GM21367 (cell line): ENCODE data around the gene ASPRV1.
"Not testable (repeated sequence)": the region's sequence is repeated elsewhere in the genome, so short reads cannot be mapped to it uniquely, and the experiment has no call there.

Experiments
- ATAC-seq: cut with Tn5 transposase; IDR thresholded peaks from one replicate; pipeline ENCODE4 v1.9.1; 2021; ENCODE audit not compliant: unreplicated experiment

The ASPRV1 gene

GRCh38 chr2:69961496-69961895 lies at the start of gene ASPRV1:
Gene ASPRV1 (minus strand): TSS chr2:69961631. CDS start chr2:69961436, 195 bp downstream.
- no peak for ATAC-seq

GRCh38 chr2:70010576-70011111 lies 49.2 kb upstream of the ASPRV1 start:
- ATAC-seq = no peak

- ATAC-seq = no peak
Measured at GRCh38 chr2:70009762-70010575, 48.5 kb upstream of the ASPRV1 start.

GRCh38 chr2:70008290-70008689 lies 46.9 kb upstream of the ASPRV1 start:
- no peak for ATAC-seq

GRCh38 chr2:70007151-70007550 lies 45.7 kb upstream of the ASPRV1 start:
- ATAC-seq = no peak

GRCh38 chr2:70006447-70006784 lies 45.0 kb upstream of the ASPRV1 start:
- no peak for ATAC-seq

GRCh38 chr2:70005752-70006446 lies 44.5 kb upstream of the ASPRV1 start:
- no peak for ATAC-seq

GRCh38 chr2:70005216-70005615 lies 43.8 kb upstream of the ASPRV1 start:
- ATAC-seq = no peak

- no peak for ATAC-seq
Measured at GRCh38 chr2:70003093-70003830, 41.8 kb upstream of the ASPRV1 start.

- ATAC-seq = no peak
Measured at GRCh38 chr2:70002241-70002899, 40.9 kb upstream of the ASPRV1 start.

- ATAC-seq = not testable (repeated sequence)
Measured at GRCh38 chr2:70000529-70000928, 39.1 kb upstream of the ASPRV1 start.

GRCh38 chr2:69998761-69999160 lies 37.3 kb upstream of the ASPRV1 start:
- ATAC-seq = no peak

- no peak for ATAC-seq
Measured at GRCh38 chr2:69997015-69997830, 35.8 kb upstream of the ASPRV1 start.

- no peak for ATAC-seq
Measured at GRCh38 chr2:69995511-69995910, 34.1 kb upstream of the ASPRV1 start.

GRCh38 chr2:69994166-69994565 lies 32.7 kb upstream of the ASPRV1 start:
- no peak for ATAC-seq

- no peak for ATAC-seq
Measured at GRCh38 chr2:69993708-69994107, 32.3 kb upstream of the ASPRV1 start.

- no peak for ATAC-seq
Measured at GRCh38 chr2:69993048-69993565, 31.7 kb upstream of the ASPRV1 start.

GRCh38 chr2:69992310-69993047 lies 31.0 kb upstream of the ASPRV1 start:
- no peak for ATAC-seq

- ATAC-seq = no peak
Measured at GRCh38 chr2:69989441-69990105, 28.1 kb upstream of the ASPRV1 start.
